Astrocyte of the spinal cord (primary cell): ENCODE results near the gene TPM2.

Source experiments
- DNase-seq: peaks from one replicate; pipeline ENCODE4 v3.0.0; 2011; ENCODE audit warnings: low read depth, low spot score
- H3K4me3 ChIP-seq: 2 replicates; pipeline ENCODE4 v1.5.1; 2011; ENCODE audit warnings: low read depth, mild to moderate bottlenecking, low read length, moderate library complexity
- CTCF ChIP-seq: IDR thresholded peaks from 2 replicates; pipeline ENCODE4 v1.5.1; 2012; ENCODE audit warnings: low read depth, mild to moderate bottlenecking, low read length, inconsistent platforms
- in situ Hi-C: cut with HindIII; loops from 2 replicates; pipeline ENCODE4 v1.10.0; 2017; ENCODE audit warnings: low sequenced_read_pairs

The TPM2 gene

DNA sequence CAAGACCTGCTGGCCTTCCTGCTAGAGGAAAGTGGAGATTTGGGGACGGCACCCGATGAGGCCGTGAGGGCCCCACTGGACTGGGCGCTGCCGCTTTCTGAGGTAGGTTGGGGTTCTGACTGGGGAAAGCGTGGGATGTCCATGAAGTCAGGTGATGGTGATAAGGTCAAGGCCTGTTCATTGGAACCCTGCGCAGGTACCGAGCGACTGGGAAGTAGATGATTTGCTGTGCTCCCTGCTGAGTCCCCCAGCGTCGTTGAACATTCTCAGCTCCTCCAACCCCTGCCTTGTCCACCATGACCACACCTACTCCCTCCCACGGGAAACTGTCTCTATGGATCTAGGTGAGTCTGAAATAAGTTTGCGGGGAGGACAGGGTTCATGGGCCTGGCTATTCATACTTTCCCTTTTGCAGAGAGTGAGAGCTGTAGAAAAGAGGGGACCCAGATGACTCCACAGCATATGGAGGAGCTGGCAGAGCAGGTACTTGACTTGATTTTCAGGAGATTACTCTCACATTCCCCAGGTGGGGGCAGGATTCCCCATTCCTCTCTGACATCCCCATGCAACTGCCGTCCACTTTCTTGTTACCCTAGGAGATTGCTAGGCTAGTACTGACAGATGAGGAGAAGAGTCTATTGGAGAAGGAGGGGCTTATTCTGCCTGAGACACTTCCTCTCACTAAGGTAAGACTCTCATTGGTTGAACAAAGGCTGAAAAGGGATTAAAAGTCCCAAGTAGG, 43.2 kb upstream of the TPM2 start:
- TF ChIP-seq CTCF, result no peak
- peak; percentile 59 for DNase-seq
- in situ Hi-C loops, result no loop called here
- H3K4me3 ChIP-seq, result peak overlapping the region; percentile 93

DNA sequence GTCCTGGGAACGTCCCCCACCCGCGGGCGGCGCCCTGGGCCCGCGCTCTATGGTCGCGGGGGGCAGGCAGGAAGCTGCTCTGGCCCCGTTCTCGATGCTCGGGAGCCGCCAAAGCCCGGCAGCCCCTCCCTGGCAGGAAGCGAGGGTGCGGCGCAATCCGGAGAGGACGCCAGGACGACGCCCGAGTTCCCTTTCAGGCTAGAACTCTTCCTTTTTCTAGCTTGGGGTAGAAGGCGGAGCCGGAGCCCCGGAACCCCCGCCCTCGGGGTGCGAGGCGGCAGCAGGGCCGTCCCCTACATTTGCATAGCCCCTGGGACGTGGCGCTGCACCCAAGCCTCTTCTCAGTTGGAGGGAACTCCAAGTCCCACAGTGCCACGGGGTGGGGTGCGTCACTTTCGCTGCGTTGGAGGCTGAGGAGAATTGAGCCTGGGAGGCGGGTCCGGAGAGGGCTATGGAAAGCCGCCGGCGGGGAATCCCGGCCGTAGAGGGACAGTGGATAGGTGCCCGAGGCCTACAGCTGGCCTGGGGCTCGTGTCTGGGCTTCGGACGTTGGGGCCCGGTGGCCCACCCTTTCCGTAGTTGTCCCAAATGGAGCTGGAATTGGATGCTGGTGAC, 42.6 kb upstream of the TPM2 start, which contains the start of the genes CREB3 and TLN1:
Gene CREB3 (plus strand): TSS at position 482 of the 615 bp plus-strand sequence. CDS start 107 bp downstream, at position 589.
Gene TLN1 (minus strand): TSS at position 11 of the 615 bp plus-strand sequence. CDS start 6,501 bp downstream, outside the sequence.
- H3K4me3 ChIP-seq, result peak within 1 kb of the TSS; percentile 93
- in situ Hi-C loops, result no loop called here
- no peak for TF ChIP-seq CTCF
- DNase-seq, result peak; percentile 100

DNA sequence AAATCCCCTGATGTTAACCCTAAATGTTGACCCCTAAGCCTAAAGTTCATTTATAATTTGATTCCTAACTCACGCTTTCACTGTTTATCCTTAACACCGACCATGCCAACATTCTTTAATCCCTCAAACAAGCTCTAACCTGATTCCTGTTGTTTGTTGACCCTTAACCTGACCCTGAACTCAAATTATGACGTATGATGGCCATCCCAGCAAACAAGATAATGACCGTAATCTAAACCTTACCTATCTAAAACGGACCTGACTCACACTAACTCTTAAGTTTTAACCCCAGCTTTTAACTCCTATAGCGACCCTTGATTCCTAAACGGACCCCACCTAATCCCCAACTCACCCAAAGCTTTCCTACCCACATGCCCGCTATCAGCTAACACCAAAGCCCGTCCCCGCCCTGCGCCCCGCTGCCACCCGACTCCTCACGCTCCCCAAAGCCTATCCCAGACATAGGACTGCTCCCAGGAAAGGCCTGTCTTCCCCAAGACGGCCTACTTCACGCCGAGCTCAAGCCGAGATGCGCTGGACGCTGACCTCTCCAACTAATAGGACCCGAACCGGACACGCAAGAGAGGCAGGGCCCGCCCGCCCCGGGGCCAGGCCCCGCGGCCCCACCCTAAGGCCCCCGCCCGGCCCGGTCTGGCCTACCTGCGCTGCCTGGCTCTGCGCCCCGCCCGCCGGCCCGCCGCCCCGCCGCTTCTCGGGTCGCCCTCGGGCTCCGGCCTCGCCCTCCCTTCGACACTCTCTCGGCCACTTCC, 41.9 kb upstream of the TPM2 start:
- DNase-seq, result no peak
- H3K4me3 ChIP-seq, result peak overlapping the region; percentile 93
- no peak for TF ChIP-seq CTCF
- in situ Hi-C loops, result no loop called here

GRCh38 chr9:35730486-35730854, 40.7 kb upstream of the TPM2 start:
- H3K4me3 ChIP-seq, result peak overlapping the region; percentile 93
- TF ChIP-seq CTCF, result no peak
- no peak for DNase-seq
- in situ Hi-C loops, result no loop called here

DNA sequence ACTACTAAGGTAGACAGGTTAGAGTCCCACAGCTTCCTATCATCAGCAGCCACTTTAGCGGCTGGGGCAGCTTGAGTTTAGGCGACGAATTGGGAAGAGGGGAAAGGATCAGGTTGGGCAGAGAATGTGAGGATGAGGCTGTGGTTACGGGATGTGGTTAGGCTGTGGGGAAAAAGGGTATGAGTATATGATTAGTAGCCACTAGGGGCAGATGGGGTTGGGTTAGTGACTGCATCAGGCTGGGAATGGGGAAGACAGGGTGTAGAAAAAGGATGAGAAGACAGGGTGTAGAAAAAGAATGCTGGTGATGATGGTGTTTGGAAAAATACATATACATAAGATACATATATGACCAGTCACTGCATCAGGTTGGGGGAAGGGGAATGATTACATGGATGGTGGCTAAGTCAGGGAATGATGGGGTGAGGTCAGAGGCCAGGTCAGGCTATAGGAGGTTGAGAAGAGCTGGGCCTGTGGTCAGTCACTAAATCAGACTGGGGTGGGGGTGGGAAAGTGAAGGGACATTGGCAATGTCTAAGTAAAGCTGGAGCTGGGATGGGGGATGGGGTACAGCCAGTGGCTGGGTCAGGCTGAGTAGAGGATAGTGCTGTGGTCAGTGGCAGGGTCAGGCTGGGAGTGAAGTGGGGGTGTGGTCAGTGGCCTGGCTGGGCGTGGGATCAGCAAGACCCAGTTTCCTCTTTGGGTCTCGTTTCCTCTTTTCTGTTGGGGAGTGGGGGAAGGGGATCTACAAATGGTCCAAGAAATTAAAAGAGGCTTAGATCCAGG, 40.2 kb upstream of the TPM2 start:
- in situ Hi-C loops, result no loop called here
- peak overlapping the region; percentile 93 for H3K4me3 ChIP-seq
- peak; percentile 75 for DNase-seq
- peak; percentile 68 for TF ChIP-seq CTCF

DNA sequence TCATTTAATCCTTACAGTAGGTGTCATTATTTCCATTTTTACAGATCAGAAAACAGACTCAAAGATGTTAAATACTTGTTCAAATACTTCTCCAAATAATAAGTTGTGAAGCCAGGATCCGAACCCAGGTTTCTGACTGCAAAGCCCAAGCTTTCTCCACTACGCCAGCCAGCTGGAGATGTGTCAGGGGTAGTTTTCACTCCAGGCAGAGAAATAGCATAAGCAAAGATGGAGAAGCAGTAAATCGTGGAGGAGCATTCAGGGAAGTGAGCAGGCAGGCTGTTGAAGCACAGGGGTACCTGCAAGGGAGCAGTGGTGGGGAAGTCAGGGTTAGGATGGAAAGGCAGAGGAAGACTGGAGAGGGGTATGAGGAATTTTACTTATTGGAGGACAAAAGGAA, 39.4 kb upstream of the TPM2 start:
- H3K4me3 ChIP-seq, result peak overlapping the region; percentile 93
- in situ Hi-C loops, result no loop called here
- no peak for DNase-seq
- TF ChIP-seq CTCF, result no peak
